ENCODE measurements around the gene MLF2. TPM values are rescaled to one million over a fixed set of nuclear protein-coding genes. Genes with fewer than 3 reads are reported as not detected.

MLF2 gene
- total RNA-seq, 4 donors from 2014 or later, result 79.4 to 170 (median 108) TPM

- TF ChIP-seq CTCF (IDR thresholded peaks at IDR 0.05; ENCODE audit: low read depth), result no peak
Observed at GRCh38 chr12:6790496-6791150, 37.7 kb upstream of the MLF2 start.

- no peak for TF ChIP-seq CTCF (IDR thresholded peaks at IDR 0.05; ENCODE audit: low read depth)
Observed at GRCh38 chr12:6788972-6789924, 36.3 kb upstream of the MLF2 start, which contains the start of gene CD4. CD4 (plus strand) TSS chr12:6789528; CDS start chr12:6800139, 10,611 bp downstream.

GRCh38 chr12:6787309-6787708, 34.4 kb upstream of the MLF2 start:
- TF ChIP-seq CTCF (IDR thresholded peaks at IDR 0.05; ENCODE audit: low read depth), result no peak

- TF ChIP-seq CTCF (IDR thresholded peaks at IDR 0.05; ENCODE audit: low read depth), result no peak
Observed at GRCh38 chr12:6786416-6787094, 33.6 kb upstream of the MLF2 start.

GRCh38 chr12:6784761-6785160, 31.8 kb upstream of the MLF2 start:
- TF ChIP-seq CTCF (IDR thresholded peaks at IDR 0.05; ENCODE audit: low read depth), result no peak

- TF ChIP-seq CTCF (IDR thresholded peaks at IDR 0.05; ENCODE audit: low read depth), result no peak
Observed at GRCh38 chr12:6784296-6784695, 31.4 kb upstream of the MLF2 start.

- TF ChIP-seq CTCF (IDR thresholded peaks at IDR 0.05; ENCODE audit: low read depth), result no peak
Observed at GRCh38 chr12:6783828-6784227, 30.9 kb upstream of the MLF2 start.
